GM21825 (cell line): Measurements from ENCODE around the gene GRK3.

ENCODE experiments used
- ATAC-seq: cut with Tn5 transposase; IDR thresholded peaks from one replicate; pipeline ENCODE4 v1.9.1; 2021; ENCODE audit warnings: mild to moderate bottlenecking, moderate library complexity; ENCODE audit not compliant: unreplicated experiment

Gene GRK3

GRCh38 chr22:25751174-25751581 lies 186.7 kb downstream of the GRK3 start:
- no peak for ATAC-seq

- ATAC-seq, result no peak
Measured at GRCh38 chr22:25752615-25753214, 188.2 kb downstream of the GRK3 start.

GRCh38 chr22:25753252-25753651 lies 188.8 kb downstream of the GRK3 start:
- no peak for ATAC-seq

GRCh38 chr22:25754527-25755202 lies 190.2 kb downstream of the GRK3 start:
- ATAC-seq, result no peak

GRCh38 chr22:25757686-25758085 lies 193.2 kb downstream of the GRK3 start:
- ATAC-seq, result no peak

- no peak for ATAC-seq
Measured at GRCh38 chr22:25758316-25758715, 193.8 kb downstream of the GRK3 start.

GRCh38 chr22:25759825-25760231 lies 195.4 kb downstream of the GRK3 start:
- ATAC-seq, result no peak

GRCh38 chr22:25760294-25760693 lies 195.8 kb downstream of the GRK3 start:
- no peak for ATAC-seq

GRCh38 chr22:25760848-25761595 lies 196.5 kb downstream of the GRK3 start:
- ATAC-seq, result no peak

GRCh38 chr22:25762147-25762546 lies 197.7 kb downstream of the GRK3 start:
- no peak for ATAC-seq

GRCh38 chr22:25763239-25763777 lies 198.8 kb downstream of the GRK3 start:
- ATAC-seq, result no peak

- no peak for ATAC-seq
Measured at GRCh38 chr22:25764270-25765015, 200.0 kb downstream of the GRK3 start.

- ATAC-seq, result no peak
Measured at GRCh38 chr22:25765016-25765367, 200.5 kb downstream of the GRK3 start.

GRCh38 chr22:25765801-25766200 lies 201.3 kb downstream of the GRK3 start:
- ATAC-seq, result no peak

GRCh38 chr22:25766418-25766817 lies 201.9 kb downstream of the GRK3 start:
- no peak for ATAC-seq

GRCh38 chr22:25770333-25770732 lies 205.9 kb downstream of the GRK3 start:
- ATAC-seq, result no peak

GRCh38 chr22:25772288-25772687 lies 207.8 kb downstream of the GRK3 start:
- ATAC-seq, result no peak

GRCh38 chr22:25774575-25775026 lies 210.1 kb downstream of the GRK3 start:
- no peak for ATAC-seq

GRCh38 chr22:25775531-25775930 lies 211.1 kb downstream of the GRK3 start:
- no peak for ATAC-seq

GRCh38 chr22:25777411-25777810 lies 212.9 kb downstream of the GRK3 start:
- ATAC-seq, result no peak

- ATAC-seq, result no peak
Measured at GRCh38 chr22:25777870-25778269, 213.4 kb downstream of the GRK3 start.
